Astrocyte (in vitro differentiated cells and primary cell): ENCODE data around the gene OR10G8. TPM values are rescaled to one million over a fixed set of nuclear protein-coding genes. Genes with fewer than 3 reads are reported as not detected.

Experiments
- DNase-seq: peaks from one replicate; pipeline ENCODE4 v3.0.0-alpha.2; 2010; ENCODE audit warnings: low read depth
- FAIRE-seq: peaks from 2 replicates; lab custom pipeline; 2011; peaks lifted over from hg19 to GRCh38; lab: Jason Lieb, UNC
- H2AFZ ChIP-seq: 2 replicates; pipeline ENCODE4 v1.6.0; 2012; ENCODE audit warnings: low read depth, low read length, inconsistent platforms
- H3K27ac ChIP-seq: 2 replicates; pipeline ENCODE4 v1.5.1; 2011; ENCODE audit warnings: low read depth, low read length, inconsistent platforms
- H3K27me3 ChIP-seq: 2 replicates; pipeline ENCODE4 v1.6.0; 2011; ENCODE audit warnings: low read length, inconsistent platforms; ENCODE audit not compliant: insufficient read depth
- H3K36me3 ChIP-seq: 2 replicates; pipeline ENCODE4 v1.5.1; 2011; ENCODE audit warnings: low read length, inconsistent platforms; ENCODE audit not compliant: insufficient read depth
- H3K4me1 ChIP-seq: 2 replicates; pipeline ENCODE4 v1.5.1; 2011; ENCODE audit warnings: low read length, inconsistent platforms; ENCODE audit not compliant: insufficient read depth
- H3K4me2 ChIP-seq: 2 replicates; pipeline ENCODE4 v1.6.0; 2012; ENCODE audit warnings: low read length, inconsistent platforms
- H3K4me3 ChIP-seq: 2 replicates; pipeline ENCODE4 v1.5.1; 2011; ENCODE audit warnings: low read depth, mild to moderate bottlenecking, low read length, inconsistent platforms; ENCODE audit not compliant: insufficient read depth
- H3K79me2 ChIP-seq: 2 replicates; pipeline ENCODE4 v1.6.0; 2012; ENCODE audit warnings: mild to moderate bottlenecking, low read length, inconsistent platforms; ENCODE audit not compliant: insufficient read depth
- H3K9ac ChIP-seq: 2 replicates; pipeline ENCODE4 v1.6.0; 2012; ENCODE audit warnings: mild to moderate bottlenecking, low read length, inconsistent platforms
- H3K9me3 ChIP-seq: 2 replicates; pipeline ENCODE4 v1.5.1; 2012; ENCODE audit warnings: low read depth, mild to moderate bottlenecking, low read length, inconsistent platforms; ENCODE audit not compliant: insufficient read depth
- H4K20me1 ChIP-seq: 2 replicates; pipeline ENCODE4 v1.6.0; 2012; ENCODE audit warnings: low read length, inconsistent platforms; ENCODE audit not compliant: insufficient read depth
- H3K27ac Mint-ChIP-seq: one replicate; pipeline ENCODE4 v1.8.0; 2021; ENCODE audit warnings: mild to moderate bottlenecking, mixed read lengths; ENCODE audit not compliant: unreplicated experiment
- H3K27me3 Mint-ChIP-seq: one replicate; pipeline ENCODE4 v1.8.0; 2021; ENCODE audit warnings: low read depth, mixed read lengths; ENCODE audit not compliant: unreplicated experiment
- H3K36me3 Mint-ChIP-seq: one replicate; pipeline ENCODE4 v1.8.0; 2021; ENCODE audit warnings: low read depth, mixed read lengths; ENCODE audit not compliant: unreplicated experiment
- H3K4me1 Mint-ChIP-seq: one replicate; pipeline ENCODE4 v1.8.0; 2021; ENCODE audit warnings: low read depth, mixed read lengths; ENCODE audit not compliant: unreplicated experiment
- H3K4me3 Mint-ChIP-seq: one replicate; pipeline ENCODE4 v1.8.0; 2021; ENCODE audit warnings: mild to moderate bottlenecking, moderate library complexity, mixed read lengths; ENCODE audit not compliant: unreplicated experiment
- H3K9me3 Mint-ChIP-seq: one replicate; pipeline ENCODE4 v1.8.0; 2021; ENCODE audit warnings: mild to moderate bottlenecking, mixed read lengths; ENCODE audit not compliant: unreplicated experiment
- EZH2 ChIP-seq: IDR thresholded peaks from 2 replicates; pipeline ENCODE4 v1.6.1; 2012; ENCODE audit warnings: mild to moderate bottlenecking, low read length, inconsistent platforms; ENCODE audit not compliant: insufficient read depth
- total RNA-seq: library from RNA; stranded (reverse); gene quantifications from 2 replicates; pipeline ENCODE4 v1.2.1, GENCODE V29; 2021
- TF ChIP-seq, protein P1 (sequence below): IDR thresholded peaks from 2 replicates; pipeline ENCODE4 v1.5.1; 2011; ENCODE audit warnings: low read depth, mild to moderate bottlenecking, inconsistent platforms, low read length, moderate library complexity; ENCODE audit not compliant: insufficient read depth

Gene OR10G8
- total RNA-seq, 1 donor from 2014 or later, result not detected

DNA sequence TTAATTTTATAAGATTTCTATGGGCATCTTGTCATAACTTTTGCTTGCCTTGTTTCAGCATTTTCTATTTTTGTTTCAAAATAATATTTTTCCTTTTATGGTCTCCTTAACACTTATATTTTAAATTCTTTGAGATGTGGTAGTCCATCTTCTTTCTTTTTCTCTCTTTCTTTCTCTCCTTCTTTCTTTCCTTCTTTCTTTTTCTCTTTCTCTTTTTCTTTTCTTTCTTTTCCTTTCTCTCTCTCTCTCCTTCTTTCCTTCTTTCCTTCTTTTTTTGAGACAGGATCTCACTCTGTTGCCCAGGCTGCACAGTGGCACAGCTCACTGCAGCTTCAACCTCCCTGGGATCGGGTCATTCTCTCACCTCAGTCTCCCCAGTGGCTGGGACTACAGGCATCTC, 50.7 kb downstream of the OR10G8 start:
- Mint-ChIP-seq H3K4me3 (no peak overlapping the region), H3K9me3 (peaks cover 4% of the 10 kb centered on the region), H3K27ac (no peak overlapping the region), H3K27me3 (no peaks in the 10 kb centered on the region), H3K4me1 (peaks cover 7% of the 10 kb centered on the region), H3K36me3 (no peaks in the 10 kb centered on the region)
- Histone ChIP-seq H2AFZ (no peak overlapping the region), H3K36me3 (no peaks in the 10 kb centered on the region), H3K9me3 (no peaks in the 10 kb centered on the region), H3K4me3 (no peak overlapping the region), H4K20me1 (no peaks in the 10 kb centered on the region), H3K9ac (no peak overlapping the region), H3K27me3 (no peaks in the 10 kb centered on the region), H3K4me1 (no peaks in the 10 kb centered on the region), H3K4me2 (no peak overlapping the region), H3K79me2 (no peaks in the 10 kb centered on the region), H3K27ac (no peak overlapping the region)
- FAIRE-seq (no peak), DNase-seq (no peak)
- TF ChIP-seq EZH2, result no peak
- TF ChIP-seq, protein P1, sequence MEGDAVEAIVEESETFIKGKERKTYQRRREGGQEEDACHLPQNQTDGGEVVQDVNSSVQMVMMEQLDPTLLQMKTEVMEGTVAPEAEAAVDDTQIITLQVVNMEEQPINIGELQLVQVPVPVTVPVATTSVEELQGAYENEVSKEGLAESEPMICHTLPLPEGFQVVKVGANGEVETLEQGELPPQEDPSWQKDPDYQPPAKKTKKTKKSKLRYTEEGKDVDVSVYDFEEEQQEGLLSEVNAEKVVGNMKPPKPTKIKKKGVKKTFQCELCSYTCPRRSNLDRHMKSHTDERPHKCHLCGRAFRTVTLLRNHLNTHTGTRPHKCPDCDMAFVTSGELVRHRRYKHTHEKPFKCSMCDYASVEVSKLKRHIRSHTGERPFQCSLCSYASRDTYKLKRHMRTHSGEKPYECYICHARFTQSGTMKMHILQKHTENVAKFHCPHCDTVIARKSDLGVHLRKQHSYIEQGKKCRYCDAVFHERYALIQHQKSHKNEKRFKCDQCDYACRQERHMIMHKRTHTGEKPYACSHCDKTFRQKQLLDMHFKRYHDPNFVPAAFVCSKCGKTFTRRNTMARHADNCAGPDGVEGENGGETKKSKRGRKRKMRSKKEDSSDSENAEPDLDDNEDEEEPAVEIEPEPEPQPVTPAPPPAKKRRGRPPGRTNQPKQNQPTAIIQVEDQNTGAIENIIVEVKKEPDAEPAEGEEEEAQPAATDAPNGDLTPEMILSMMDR, result no peak

DNA sequence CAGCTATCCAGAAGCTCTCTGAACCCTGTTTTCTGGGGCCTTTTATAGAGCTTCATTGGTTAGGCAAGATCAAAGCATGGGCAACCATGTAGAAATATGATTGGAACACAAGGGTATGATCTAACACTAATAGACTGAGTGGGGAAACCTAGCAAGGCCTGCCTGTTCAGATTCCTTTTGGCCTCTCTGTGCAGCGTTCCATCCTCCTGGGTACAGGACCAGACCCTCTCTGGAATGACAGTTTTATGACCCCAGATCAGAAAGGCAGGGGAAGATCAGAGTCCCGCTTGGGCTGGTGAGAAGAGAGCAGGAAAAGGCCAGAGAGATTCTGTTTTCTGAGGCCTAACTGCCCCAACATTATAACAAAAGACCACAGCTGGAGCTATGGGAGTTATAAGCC, 52.0 kb downstream of the OR10G8 start:
- no peak overlapping the region for H3K9ac ChIP-seq
- Mint-ChIP-seq H3K9me3 (peaks cover 4% of the 10 kb centered on the region), H3K4me3 (no peak overlapping the region), H3K27me3 (no peaks in the 10 kb centered on the region), H3K27ac (no peak overlapping the region), H3K36me3 (no peaks in the 10 kb centered on the region), H3K4me1 (peaks cover 7% of the 10 kb centered on the region)
- H3K27me3 ChIP-seq, result peaks cover 2% of the 10 kb centered on the region
- no peaks in the 10 kb centered on the region for H3K4me1 ChIP-seq
- H3K27ac ChIP-seq, result no peak overlapping the region
- no peaks in the 10 kb centered on the region for H3K36me3 ChIP-seq
- TF ChIP-seq, protein P1, result no peak
- no peak for TF ChIP-seq EZH2
- no peaks in the 10 kb centered on the region for H4K20me1 ChIP-seq
- no peaks in the 10 kb centered on the region for H3K9me3 ChIP-seq
- no peak overlapping the region for H2AFZ ChIP-seq
- no peak overlapping the region for H3K4me3 ChIP-seq
- no peak overlapping the region for H3K4me2 ChIP-seq
- DNase-seq (no peak), FAIRE-seq (no peak)
- no peaks in the 10 kb centered on the region for H3K79me2 ChIP-seq

DNA sequence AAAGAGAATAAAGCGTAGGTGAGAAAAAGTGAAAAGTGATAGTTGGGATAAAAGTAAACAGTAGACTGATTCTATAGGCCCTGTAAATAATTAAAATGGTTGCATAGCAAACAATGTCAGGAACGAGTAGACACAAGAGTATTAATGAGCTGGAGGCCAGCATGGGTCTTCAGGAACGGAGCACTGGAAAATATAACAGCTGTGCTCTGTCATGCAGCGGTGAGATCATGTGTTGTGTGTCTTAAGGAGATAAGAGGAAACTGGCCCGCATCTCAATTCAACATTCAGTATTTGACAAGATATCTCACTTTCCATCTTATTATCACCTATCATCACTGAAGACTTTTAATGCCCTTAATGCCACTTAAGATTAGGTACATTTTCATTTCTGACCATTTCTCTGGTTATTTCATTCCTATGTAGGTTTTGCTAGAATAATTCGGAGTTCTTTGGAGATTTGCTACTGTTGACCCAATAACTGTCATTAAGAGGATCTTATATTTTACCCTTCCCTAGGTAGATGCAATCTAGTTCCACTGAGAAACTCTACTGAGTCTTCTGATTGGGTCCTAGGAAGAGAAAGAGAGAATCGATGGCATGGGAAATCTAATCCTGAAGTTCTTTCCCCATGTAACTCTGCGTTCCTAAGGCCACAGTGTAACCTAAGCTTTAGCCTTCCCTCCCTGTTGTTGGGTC, 53.2 kb downstream of the OR10G8 start:
- no peak overlapping the region for H3K4me3 ChIP-seq
- DNase-seq, result no peak
- no peaks in the 10 kb centered on the region for H3K36me3 ChIP-seq
- Mint-ChIP-seq H3K27me3 (no peaks in the 10 kb centered on the region), H3K4me1 (peaks cover 7% of the 10 kb centered on the region), H3K36me3 (no peaks in the 10 kb centered on the region), H3K9me3 (peaks cover 2% of the 10 kb centered on the region), H3K4me3 (no peak overlapping the region), H3K27ac (no peak overlapping the region)
- H3K4me1 ChIP-seq, result no peaks in the 10 kb centered on the region
- H3K27ac ChIP-seq, result no peak overlapping the region
- no peak overlapping the region for H2AFZ ChIP-seq
- no peaks in the 10 kb centered on the region for H3K79me2 ChIP-seq
- TF ChIP-seq, protein P1, result no peak
- TF ChIP-seq EZH2, result no peak
- FAIRE-seq, result no peak
- H3K9ac ChIP-seq, result no peak overlapping the region
- H4K20me1 ChIP-seq, result no peaks in the 10 kb centered on the region
- H3K27me3 ChIP-seq, result peaks cover 2% of the 10 kb centered on the region
- H3K4me2 ChIP-seq, result no peak overlapping the region
- H3K9me3 ChIP-seq, result no peaks in the 10 kb centered on the region
